ENCODE results near the gene FAM236B.
"Not testable (repeated sequence)": the region's sequence is repeated elsewhere in the genome, so short reads cannot be mapped to it uniquely, and the experiment has no call there.

FAM236B gene

GRCh38 chrX:72782560-72782959, at the start of gene FAM236B:
Gene FAM236B (minus strand): TSS chrX:72782660. CDS start chrX:72782560, 100 bp downstream.
- not testable (repeated sequence) for DNase-seq

- not testable (repeated sequence) for DNase-seq
These were observed 48.2 kb upstream of the FAM236B start for GRCh38 chrX:72830701-72831100.

GRCh38 chrX:72808110-72808509, 25.6 kb upstream of the FAM236B start, which contains the start of gene FAM236D:
Gene FAM236D (minus strand): TSS chrX:72808210. CDS start chrX:72808110, 100 bp downstream.
- DNase-seq: not testable (repeated sequence)

- not testable (repeated sequence) for DNase-seq
These were observed 7.9 kb upstream of the FAM236B start for GRCh38 chrX:72790390-72790789.

GRCh38 chrX:72788142-72788541, 5.7 kb upstream of the FAM236B start:
- DNase-seq: not testable (repeated sequence)

GRCh38 chrX:72783964-72784363, 1.5 kb upstream of the FAM236B start:
- not testable (repeated sequence) for DNase-seq

GRCh38 chrX:72783365-72783936, 991 bp upstream of the FAM236B start:
- DNase-seq: not testable (repeated sequence)

GRCh38 chrX:72778146-72778545, 4.3 kb downstream of the FAM236B start:
- DNase-seq: not testable (repeated sequence)

GRCh38 chrX:72777467-72777790, 5.0 kb downstream of the FAM236B start:
- DNase-seq: not testable (repeated sequence)

- DNase-seq: not testable (repeated sequence)
These were observed 5.6 kb downstream of the FAM236B start, which contains the start of gene DMRTC1B for GRCh38 chrX:72776653-72777466. Gene DMRTC1B (plus strand): TSS chrX:72776890. CDS start chrX:72845136, 68,246 bp downstream.

GRCh38 chrX:72760454-72760853, 22.0 kb downstream of the FAM236B start:
- not testable (repeated sequence) for DNase-seq

GRCh38 chrX:72748545-72748944, 33.9 kb downstream of the FAM236B start:
- not testable (repeated sequence) for DNase-seq

GRCh38 chrX:72745546-72745945, 36.9 kb downstream of the FAM236B start:
- DNase-seq: not testable (repeated sequence)

- DNase-seq: no peak
These were observed 46.9 kb downstream of the FAM236B start for GRCh38 chrX:72735561-72735960.

- not testable (repeated sequence) for DNase-seq
These were observed 48.8 kb downstream of the FAM236B start for GRCh38 chrX:72733636-72734035.
